ENCODE measurements around the gene SERPINA12. TPM values are rescaled to one million over a fixed set of nuclear protein-coding genes. Genes with fewer than 3 reads are reported as not detected.
A peak's percentile ranks its signal among the peaks of the same experiment; 100 is the strongest.

Gene SERPINA12
- total and polyA plus RNA-seq, 2 of the 13 experiments (the other 11 are each of a cell fraction or from before 2014, with no cell fraction given) = 0.08 TPM; not detected in 1

DNA sequence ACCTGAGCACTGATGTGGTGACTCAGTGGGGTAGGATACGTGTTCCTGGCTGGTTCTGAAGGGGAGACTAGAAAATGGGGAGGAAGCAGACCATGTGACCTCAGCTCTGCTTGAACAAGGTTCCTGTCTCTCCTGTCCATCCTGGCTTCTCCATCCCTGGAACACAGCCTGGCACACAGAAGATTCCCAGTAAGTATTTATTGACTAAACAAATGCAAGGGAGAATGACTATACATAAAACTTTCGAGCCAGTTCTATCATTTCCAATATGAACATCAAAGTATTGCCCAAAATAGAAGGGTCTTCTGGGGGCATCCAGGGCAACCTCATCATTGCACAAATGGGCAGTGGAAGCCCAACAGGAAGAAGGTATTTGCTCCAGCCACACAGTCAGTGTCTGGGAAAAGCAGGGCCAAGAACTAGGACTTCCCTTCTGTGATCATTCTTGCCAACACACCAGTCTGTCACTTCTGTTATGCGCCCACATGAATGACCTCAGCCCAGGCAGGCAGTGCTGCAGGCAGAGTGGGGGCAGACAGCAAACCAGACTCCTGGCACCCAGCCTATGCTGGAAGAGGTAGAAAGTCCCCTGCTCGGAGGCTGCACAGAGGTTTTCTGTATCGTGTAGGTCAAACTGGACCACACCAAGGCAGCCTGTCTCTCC is 27.7 kb downstream of the SERPINA12 start (continued):
- no peak for TF ChIP-seq MNT (IDR thresholded peaks at IDR 0.05)
- TF ChIP-seq RNF2 (conservative IDR thresholded peaks at IDR 0.05; ENCODE audit: low read depth) = no peak
- TF ChIP-seq, protein P1, sequence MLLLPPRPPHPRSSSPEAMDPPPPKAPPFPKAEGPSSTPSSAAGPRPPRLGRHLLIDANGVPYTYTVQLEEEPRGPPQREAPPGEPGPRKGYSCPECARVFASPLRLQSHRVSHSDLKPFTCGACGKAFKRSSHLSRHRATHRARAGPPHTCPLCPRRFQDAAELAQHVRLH (CRISPR knock-in tag; IDR thresholded peaks at IDR 0.05; ENCODE audit: borderline replicate concordance, low read depth) = no peak
- TF ChIP-seq YY1 (IDR thresholded peaks at IDR 0.05; ENCODE audit: insufficient read depth, insufficient replicate concordance, low read depth, low read length) = no peak
- peak; percentile 67; the same call in 1 of the 2 replicates for TF ChIP-seq ZFP82 (CRISPR knock-in tag; IDR thresholded peaks at IDR 0.05; ENCODE audit: borderline replicate concordance)
- TF ChIP-seq KAT8 (CRISPR knock-in tag; IDR thresholded peaks at IDR 0.05) = no peak
- TF ChIP-seq SNAPC2 (CRISPR knock-in tag; IDR thresholded peaks at IDR 0.05) = no peak
- 0 out of 2 replicates have a peak, but pooled peaks have one; percentile 6 for TF ChIP-seq KDM5A (IDR thresholded peaks at IDR 0.05; ENCODE audit: borderline replicate concordance, low read length)
- TF ChIP-seq, protein P2, sequence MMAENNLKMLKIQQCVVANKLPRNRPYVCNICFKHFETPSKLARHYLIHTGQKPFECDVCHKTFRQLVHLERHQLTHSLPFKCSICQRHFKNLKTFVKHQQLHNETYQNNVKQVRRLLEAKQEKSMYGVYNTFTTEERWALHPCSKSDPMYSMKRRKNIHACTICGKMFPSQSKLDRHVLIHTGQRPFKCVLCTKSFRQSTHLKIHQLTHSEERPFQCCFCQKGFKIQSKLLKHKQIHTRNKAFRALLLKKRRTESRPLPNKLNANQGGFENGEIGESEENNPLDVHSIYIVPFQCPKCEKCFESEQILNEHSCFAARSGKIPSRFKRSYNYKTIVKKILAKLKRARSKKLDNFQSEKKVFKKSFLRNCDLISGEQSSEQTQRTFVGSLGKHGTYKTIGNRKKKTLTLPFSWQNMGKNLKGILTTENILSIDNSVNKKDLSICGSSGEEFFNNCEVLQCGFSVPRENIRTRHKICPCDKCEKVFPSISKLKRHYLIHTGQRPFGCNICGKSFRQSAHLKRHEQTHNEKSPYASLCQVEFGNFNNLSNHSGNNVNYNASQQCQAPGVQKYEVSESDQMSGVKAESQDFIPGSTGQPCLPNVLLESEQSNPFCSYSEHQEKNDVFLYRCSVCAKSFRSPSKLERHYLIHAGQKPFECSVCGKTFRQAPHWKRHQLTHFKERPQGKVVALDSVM (CRISPR knock-in tag; IDR thresholded peaks at IDR 0.05) = no peak
- TF ChIP-seq GFI1 (CRISPR knock-in tag; IDR thresholded peaks at IDR 0.05; ENCODE audit: borderline replicate concordance) = no peak
- TF ChIP-seq NFRKB (IDR thresholded peaks at IDR 0.05) = no peak
- no peak for TF ChIP-seq ELF3 (CRISPR knock-in tag; IDR thresholded peaks at IDR 0.05)
- no peak for TF ChIP-seq ELF4 (CRISPR knock-in tag; IDR thresholded peaks at IDR 0.05; ENCODE audit: borderline replicate concordance)
- TF ChIP-seq ZNF660 (CRISPR knock-in tag; IDR thresholded peaks at IDR 0.05; ENCODE audit: borderline replicate concordance, low read depth) = no peak
- TF ChIP-seq HNF4G (IDR thresholded peaks at IDR 0.05; ENCODE audit: borderline replicate concordance, low read depth, low read length) = no peak
- TF ChIP-seq HNF4G (CRISPR knock-in tag; IDR thresholded peaks at IDR 0.05; ENCODE audit: borderline replicate concordance, low read depth) = no peak
- TF ChIP-seq ZNF558 (CRISPR knock-in tag; IDR thresholded peaks at IDR 0.05; ENCODE audit: borderline replicate concordance) = 0 out of 2 replicates have a peak, but pooled peaks have one; percentile 75
- TF ChIP-seq ZNF775 (CRISPR knock-in tag; IDR thresholded peaks at IDR 0.05; ENCODE audit: borderline replicate concordance) = no peak
- no peak for TF ChIP-seq NRL (CRISPR knock-in tag; IDR thresholded peaks at IDR 0.05; ENCODE audit: borderline replicate concordance)
- no peak for TF ChIP-seq BHLHE40 (IDR thresholded peaks at IDR 0.05; ENCODE audit: low read length)
- no peak for TF ChIP-seq ZNF543 (CRISPR knock-in tag; IDR thresholded peaks at IDR 0.05)
- no peak for TF ChIP-seq CEBPB (IDR thresholded peaks at IDR 0.05; ENCODE audit: borderline replicate concordance, low read depth, low read length)
- 0 out of 2 replicates have a peak, but pooled peaks have one; percentile 11 for TF ChIP-seq SAP130 (CRISPR knock-in tag; IDR thresholded peaks at IDR 0.05; ENCODE audit: low read depth)
- no peak for TF ChIP-seq NR2F1 (CRISPR knock-in tag; IDR thresholded peaks at IDR 0.05)
- TF ChIP-seq, protein P3, sequence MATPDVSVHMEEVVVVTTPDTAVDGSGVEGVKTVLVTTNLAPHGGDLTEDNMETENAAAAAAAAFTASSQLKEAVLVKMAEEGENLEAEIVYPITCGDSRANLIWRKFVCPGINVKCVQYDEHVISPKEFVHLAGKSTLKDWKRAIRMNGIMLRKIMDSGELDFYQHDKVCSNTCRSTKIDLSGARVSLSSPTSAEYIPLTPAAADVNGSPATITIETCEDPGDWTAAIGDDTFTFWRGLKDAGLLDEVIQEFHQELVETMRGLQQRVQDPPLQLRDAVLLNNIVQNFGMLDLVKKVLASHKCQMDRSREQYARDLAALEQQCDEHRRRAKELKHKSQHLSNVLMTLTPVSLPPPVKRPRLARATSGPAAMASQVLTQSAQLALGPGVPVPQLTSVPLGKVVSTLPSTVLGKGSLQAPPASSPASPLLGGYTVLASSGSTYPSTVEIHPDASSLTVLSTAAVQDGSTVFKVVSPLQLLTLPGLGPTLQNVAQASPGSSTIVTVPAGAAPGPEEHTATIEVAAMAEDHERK (CRISPR knock-in tag; IDR thresholded peaks at IDR 0.05; ENCODE audit: low read depth) = no peak
- peak; percentile 57 for TF ChIP-seq XRCC5 (optimal IDR thresholded peaks at IDR 0.05; ENCODE audit: low read length)

All from HepG2 (cell line).